HCT116 (cell line): ENCODE data around the gene FARP1. TPM values are rescaled to one million over a fixed set of nuclear protein-coding genes. Genes with fewer than 3 reads are reported as not detected.

Experiments
- ATAC-seq: fragments of 200-7000 bp; cut with Tn5 transposase; 2 replicates; pipeline ENCODE4 v1.9.1; 2020; ENCODE audit warnings: mild to moderate bottlenecking, moderate library complexity
- BruUV-seq: library from RNA; stranded (reverse); fragments of 400-500 nt; replicated peaks from 2 replicates; lab custom pipeline; 2021; lab: Mats Ljungman, UMichigan
- CTCF ChIA-PET: fragments of 300-600 bp; sonication (Branson Sonifier 250); formaldehyde crosslinking; loops from one replicate; lab custom pipeline; 2021; ENCODE audit warnings: antibody characterized with exemption; lab: Charles Lee
- POLR2A ChIA-PET: fragments of 300-600, 350-600 bp; sonication (Branson Sonifier 250); formaldehyde crosslinking; loops from one replicate; lab custom pipeline; 2021; ENCODE audit warnings: antibody characterized with exemption; lab: Charles Lee
- RAD21 ChIA-PET, 2 experiments: fragments of 300-600 bp; sonication (Branson Sonifier 250); formaldehyde crosslinking; loops; one replicate each; lab custom pipeline; 2023; ENCODE audit warnings: low total read pairs in 2 of 2; ENCODE audit not compliant: uncharacterized antibody in 2 of 2, unreplicated experiment in 2 of 2, low non-redundant PET in 1 of 2; lab: Charles Lee
- DNase-seq: peaks from one replicate; pipeline ENCODE4 v3.0.0-alpha.2; 2010; ENCODE audit warnings: low read depth, low spot score
- H2AFZ ChIP-seq: fragments of 200-600 bp; shearing (Covaris generic), sonication (generic); 2 replicates; pipeline ENCODE4 v1.6.1; 2017; ENCODE audit warnings: low read depth, mixed run types, mixed read lengths, antibody characterized with exemption, low read length; ENCODE audit not compliant: poor library complexity, severe bottlenecking
- H3K27ac ChIP-seq: 2 replicates; pipeline ENCODE4 v1.5.1; 2012; ENCODE audit warnings: low read depth, low read length
- H3K27me3 ChIP-seq: fragments of 200-600 bp; sonication (generic); 2 replicates; pipeline ENCODE4 v1.6.1; 2016; ENCODE audit warnings: mixed run types, low read length, mixed read lengths; ENCODE audit not compliant: insufficient read depth
- H3K36me3 ChIP-seq, 2 experiments: fragments of 200-500 bp in 1 of 2; fragments of 200-600 bp in 1 of 2; sonication (Bioruptor generic) in 1 of 2; sonication (generic) in 1 of 2; 2 replicates each; pipeline versions ENCODE4 v1.5.1 to v1.6.1; 2014 to 2016; ENCODE audit warnings: low read length in 2 of 2, inconsistent platforms in 1 of 2, mixed read lengths in 1 of 2, mixed run types in 1 of 2; ENCODE audit not compliant: insufficient read depth in 2 of 2, control insufficient read depth in 1 of 2
- H3K4me1 ChIP-seq, 2 experiments: fragments of 200-600 bp in 1 of 2; sonication (generic) in 1 of 2; 2 replicates each; pipeline versions ENCODE4 v1.5.1 to v1.6.1; 2012 to 2017; ENCODE audit warnings: low read length in 2 of 2, inconsistent platforms in 1 of 2, mild to moderate bottlenecking in 1 of 2, mixed read lengths in 1 of 2, mixed run types in 1 of 2, moderate library complexity in 1 of 2; ENCODE audit not compliant: insufficient read depth in 2 of 2, control insufficient read depth in 1 of 2
- H3K4me2 ChIP-seq: fragments of 200-600 bp; sonication (generic); 2 replicates; pipeline ENCODE4 v1.6.1; 2017; ENCODE audit warnings: mixed run types, low read length, mixed read lengths
- H3K4me3 ChIP-seq, 2 experiments: fragments of 200-600 bp in 1 of 2; sonication (generic) in 1 of 2; replicated peaks in 1 of 2; 2 replicates each; pipeline ENCODE4 v1.5.1; 2011 to 2016; ENCODE audit warnings: low read length in 2 of 2, control low read depth in 1 of 2, low read depth in 1 of 2, mild to moderate bottlenecking in 1 of 2, mixed read lengths in 1 of 2, mixed run types in 1 of 2
- H3K79me2 ChIP-seq: fragments of 200-600 bp; sonication (generic); 2 replicates; pipeline ENCODE4 v1.6.1; 2017; ENCODE audit warnings: mild to moderate bottlenecking, mixed run types, low read length, moderate library complexity, mixed read lengths; ENCODE audit not compliant: insufficient read depth
- H3K9ac ChIP-seq: fragments of 200-600 bp; sonication (generic); 2 replicates; pipeline ENCODE4 v1.6.1; 2016; ENCODE audit warnings: low read length, mixed read lengths
- H3K9me2 ChIP-seq: fragments of 200-600 bp; sonication (generic), shearing (Covaris generic); 2 replicates; pipeline ENCODE4 v1.6.1; 2017; ENCODE audit warnings: mixed run types, mild to moderate bottlenecking, moderate library complexity; ENCODE audit not compliant: insufficient read depth
- H3K9me3 ChIP-seq, 2 experiments: fragments of 200-500 bp in 1 of 2; fragments of 200-600 bp in 1 of 2; sonication (Bioruptor generic) in 1 of 2; sonication (generic) in 1 of 2; 2 replicates each; pipeline ENCODE4 v1.6.1; 2014 to 2017; ENCODE audit warnings: low read length in 2 of 2, mixed read lengths in 2 of 2, inconsistent platforms in 1 of 2, low read depth in 1 of 2, mild to moderate bottlenecking in 1 of 2, mixed run types in 1 of 2, moderate library complexity in 1 of 2; ENCODE audit not compliant: control insufficient read depth in 1 of 2, insufficient read depth in 1 of 2
- H4K20me1 ChIP-seq: fragments of 200-600 bp; sonication (generic), shearing (Covaris generic); 2 replicates; pipeline ENCODE4 v1.6.1; 2017; ENCODE audit warnings: mixed run types, mild to moderate bottlenecking, moderate library complexity; ENCODE audit not compliant: insufficient read depth
- CBX3 ChIP-seq: IDR thresholded peaks from 2 replicates; pipeline ENCODE4 v1.6.1; 2012; ENCODE audit warnings: low read depth
- CEBPB ChIP-seq: IDR thresholded peaks from 2 replicates; pipeline ENCODE4 v1.6.1; 2012; ENCODE audit warnings: low read depth
- EGR1 ChIP-seq: IDR thresholded peaks from 2 replicates; pipeline ENCODE4 v1.6.1; 2012; ENCODE audit warnings: low read depth
- ELF1 ChIP-seq: IDR thresholded peaks from 2 replicates; pipeline ENCODE4 v1.6.1; 2012; ENCODE audit warnings: low read depth, borderline replicate concordance
- EZH2 ChIP-seq: fragments of 200-600 bp; sonication (generic); IDR thresholded peaks from 2 replicates; pipeline ENCODE4 v1.6.1; 2017; ENCODE audit warnings: antibody characterized with exemption, mixed run types
- EZH2phosphoT487 ChIP-seq: fragments of 200-600 bp; IDR thresholded peaks from 2 replicates; pipeline ENCODE4 v1.6.1; 2018; ENCODE audit warnings: antibody characterized with exemption, borderline replicate concordance
- FOSL1 ChIP-seq: IDR thresholded peaks from 2 replicates; pipeline ENCODE4 v1.6.1; 2012; ENCODE audit warnings: low read depth
- POLR2A ChIP-seq: IDR thresholded peaks from 2 replicates; pipeline ENCODE4 v1.7.0; 2011; ENCODE audit warnings: borderline replicate concordance; ENCODE audit not compliant: insufficient read depth, insufficient read length; ENCODE audit errors: extremely low read depth
- RAD21 ChIP-seq: IDR thresholded peaks from 2 replicates; pipeline ENCODE4 v1.6.1; 2012; ENCODE audit warnings: low read depth, mild to moderate bottlenecking
- SIN3A ChIP-seq: IDR thresholded peaks from 2 replicates; pipeline ENCODE4 v1.6.1; 2012; ENCODE audit warnings: low read depth
- SP1 ChIP-seq: IDR thresholded peaks from 2 replicates; pipeline ENCODE4 v1.6.1; 2012; ENCODE audit warnings: low read depth
- SRF ChIP-seq: IDR thresholded peaks from 2 replicates; pipeline ENCODE4 v1.6.1; 2012; ENCODE audit warnings: low read depth
- TCF7L2 ChIP-seq: IDR thresholded peaks from 2 replicates; pipeline ENCODE4 v1.7.0; 2011; ENCODE audit warnings: borderline replicate concordance, inconsistent platforms; ENCODE audit not compliant: insufficient read depth, insufficient read length; ENCODE audit errors: extremely low read depth
- YY1 ChIP-seq: IDR thresholded peaks from 2 replicates; pipeline ENCODE4 v1.6.1; 2011; ENCODE audit warnings: low read length, low read depth, moderate library complexity, mild to moderate bottlenecking; ENCODE audit not compliant: insufficient replicate concordance; ENCODE audit errors: extremely low read depth
- ZFX ChIP-seq: fragments of 450-650 bp; IDR thresholded peaks from 2 replicates; pipeline ENCODE4 v1.6.1; 2017
- intact Hi-C: fragments of 100-400 bp; cut with micrococcal nuclease; formaldehyde crosslinking; loops from 2 replicates; pipeline ENCODE4 v1.10.0; 2022
- total RNA-seq: library from RNA; stranded (reverse); gene quantifications from one replicate; pipeline ENCODE4 v1.2.1, GENCODE V29; 2021; ENCODE audit not compliant: unreplicated experiment
- TF ChIP-seq, protein P1 (sequence below), 3 experiments: fragments of 200-600 bp in 1 of 3; sonication (generic) in 1 of 3; IDR thresholded peaks in 2 of 3; conservative IDR thresholded peaks in 1 of 3; 2 replicates each; pipeline ENCODE4 v1.5.1; 2012 to 2017; ENCODE audit warnings: low read depth in 2 of 3, low read length in 2 of 3, antibody characterized with exemption in 1 of 3, borderline replicate concordance in 1 of 3, control low read depth in 1 of 3, mild to moderate bottlenecking in 1 of 3, mixed read lengths in 1 of 3, mixed run types in 1 of 3, moderate library complexity in 1 of 3; ENCODE audit not compliant: insufficient read depth in 1 of 3
- TF ChIP-seq, protein P2 (sequence below): IDR thresholded peaks from 2 replicates; pipeline ENCODE4 v1.6.1; 2011; ENCODE audit warnings: mild to moderate bottlenecking, low read length, moderate library complexity; ENCODE audit not compliant: insufficient replicate concordance; ENCODE audit errors: extremely low read depth

The FARP1 gene
- total RNA-seq, 1 experiment from 2014 or later: 30.5 TPM

GRCh38 chr13:98174307-98174706 is 31.4 kb downstream of the FARP1 start:
- H3K27ac ChIP-seq: no peak overlapping the region
- no peak overlapping the region; the same call in 1 of the 2 replicates for H3K4me2 ChIP-seq
- H3K4me1 ChIP-seq: peaks cover 32 to 33% of the 10 kb centered on the region in 2 experiments
- H3K4me3 ChIP-seq: no peak overlapping the region
- H3K36me3 ChIP-seq: no peaks in the 10 kb centered on the region
- no peaks in the 10 kb centered on the region for H3K9me2 ChIP-seq
- no peak overlapping the region for H3K9ac ChIP-seq
- H3K9me3 ChIP-seq: no peaks in the 10 kb centered on the region
- CTCF ChIA-PET: interaction anchor here (1.0 kb wide), 1 partner anchor 8 kb away, joined by 3 read pairs; no protein-coding TSS in a partner anchor
- BruUV-seq: no TSS peak
- no peaks in the 10 kb centered on the region for H3K27me3 ChIP-seq
- ATAC-seq (no peak), DNase-seq (no peak)
- H2AFZ ChIP-seq: no peak overlapping the region
- TF ChIP-seq EZH2phosphoT487 (no peak), SRF (no peak), FOSL1 (no peak), SIN3A (no peak), TCF7L2 (no peak), ELF1 (no peak), POLR2A (no peak), SP1 (no peak), ZFX (no peak), CBX3 (no peak), YY1 (no peak), EZH2 (no peak), EGR1 (no peak), RAD21 (no peak), CEBPB (no peak)
- TF ChIP-seq, protein P1, sequence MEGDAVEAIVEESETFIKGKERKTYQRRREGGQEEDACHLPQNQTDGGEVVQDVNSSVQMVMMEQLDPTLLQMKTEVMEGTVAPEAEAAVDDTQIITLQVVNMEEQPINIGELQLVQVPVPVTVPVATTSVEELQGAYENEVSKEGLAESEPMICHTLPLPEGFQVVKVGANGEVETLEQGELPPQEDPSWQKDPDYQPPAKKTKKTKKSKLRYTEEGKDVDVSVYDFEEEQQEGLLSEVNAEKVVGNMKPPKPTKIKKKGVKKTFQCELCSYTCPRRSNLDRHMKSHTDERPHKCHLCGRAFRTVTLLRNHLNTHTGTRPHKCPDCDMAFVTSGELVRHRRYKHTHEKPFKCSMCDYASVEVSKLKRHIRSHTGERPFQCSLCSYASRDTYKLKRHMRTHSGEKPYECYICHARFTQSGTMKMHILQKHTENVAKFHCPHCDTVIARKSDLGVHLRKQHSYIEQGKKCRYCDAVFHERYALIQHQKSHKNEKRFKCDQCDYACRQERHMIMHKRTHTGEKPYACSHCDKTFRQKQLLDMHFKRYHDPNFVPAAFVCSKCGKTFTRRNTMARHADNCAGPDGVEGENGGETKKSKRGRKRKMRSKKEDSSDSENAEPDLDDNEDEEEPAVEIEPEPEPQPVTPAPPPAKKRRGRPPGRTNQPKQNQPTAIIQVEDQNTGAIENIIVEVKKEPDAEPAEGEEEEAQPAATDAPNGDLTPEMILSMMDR (IDR thresholded peaks at IDR 0.05 in 2 of 3, conservative IDR thresholded peaks at IDR 0.05 in 1 of 3; ENCODE audit: borderline replicate concordance in 1 of 3, insufficient read depth in 1 of 3, low read depth in 2 of 3, low read length in 2 of 3): no peak
- TF ChIP-seq, protein P2, sequence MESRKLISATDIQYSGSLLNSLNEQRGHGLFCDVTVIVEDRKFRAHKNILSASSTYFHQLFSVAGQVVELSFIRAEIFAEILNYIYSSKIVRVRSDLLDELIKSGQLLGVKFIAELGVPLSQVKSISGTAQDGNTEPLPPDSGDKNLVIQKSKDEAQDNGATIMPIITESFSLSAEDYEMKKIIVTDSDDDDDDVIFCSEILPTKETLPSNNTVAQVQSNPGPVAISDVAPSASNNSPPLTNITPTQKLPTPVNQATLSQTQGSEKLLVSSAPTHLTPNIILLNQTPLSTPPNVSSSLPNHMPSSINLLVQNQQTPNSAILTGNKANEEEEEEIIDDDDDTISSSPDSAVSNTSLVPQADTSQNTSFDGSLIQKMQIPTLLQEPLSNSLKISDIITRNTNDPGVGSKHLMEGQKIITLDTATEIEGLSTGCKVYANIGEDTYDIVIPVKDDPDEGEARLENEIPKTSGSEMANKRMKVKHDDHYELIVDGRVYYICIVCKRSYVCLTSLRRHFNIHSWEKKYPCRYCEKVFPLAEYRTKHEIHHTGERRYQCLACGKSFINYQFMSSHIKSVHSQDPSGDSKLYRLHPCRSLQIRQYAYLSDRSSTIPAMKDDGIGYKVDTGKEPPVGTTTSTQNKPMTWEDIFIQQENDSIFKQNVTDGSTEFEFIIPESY: no peak
- H3K79me2 ChIP-seq: peaks cover 3% of the 10 kb centered on the region; the same call in 1 of the 2 replicates
- intact Hi-C loops: no loop called here
- RAD21 ChIA-PET: no interaction called here
- H4K20me1 ChIP-seq: no peaks in the 10 kb centered on the region
- POLR2A ChIA-PET: interaction anchor here (0.6 kb wide), 1 partner anchor 13 kb away, joined by 3 read pairs; no protein-coding TSS in a partner anchor
